Neural progenitor cell (in vitro differentiated cells): ENCODE data around the gene CHRM3. TPM values are rescaled to one million over a fixed set of nuclear protein-coding genes. Genes with fewer than 3 reads are reported as not detected.

ENCODE experiments used
- DNase-seq: peaks from one replicate; pipeline ENCODE4 v3.0.0-alpha.2; 2016; ENCODE audit warnings: low spot score
- H2AFZ ChIP-seq: fragments of 200-600 bp; sonication (generic); replicated peaks from 2 replicates; pipeline ENCODE4 v1.6.1; 2016; ENCODE audit warnings: antibody characterized with exemption
- H3F3A ChIP-seq: fragments of 200-600 bp; sonication (generic); 2 replicates; pipeline ENCODE4 v1.6.1; 2016; ENCODE audit warnings: antibody characterized with exemption, low read depth
- H3K27ac ChIP-seq: fragments of 200-600 bp; sonication (generic); 2 replicates; pipeline ENCODE4 v1.5.1; 2016; ENCODE audit warnings: mild to moderate bottlenecking
- H3K27me3 ChIP-seq: fragments of 200-600 bp; sonication (generic); 2 replicates; pipeline ENCODE4 v1.6.1; 2016; ENCODE audit warnings: mild to moderate bottlenecking, moderate library complexity
- H3K36me3 ChIP-seq: fragments of 200-600 bp; sonication (generic); 2 replicates; pipeline ENCODE4 v1.5.1; 2016
- H3K4me1 ChIP-seq: fragments of 200-600 bp; sonication (generic); 2 replicates; pipeline ENCODE4 v1.6.1; 2016; ENCODE audit warnings: mixed run types
- H3K4me2 ChIP-seq: fragments of 200-600 bp; sonication (generic); 2 replicates; pipeline ENCODE4 v1.6.1; 2016
- H3K4me3 ChIP-seq: fragments of 200-600 bp; sonication (generic); 2 replicates; pipeline ENCODE4 v1.5.1; 2016
- H3K79me2 ChIP-seq: fragments of 200-600 bp; sonication (generic); 2 replicates; pipeline ENCODE4 v1.6.1; 2016; ENCODE audit warnings: low read depth
- H3K9ac ChIP-seq: fragments of 200-600 bp; sonication (generic); 2 replicates; pipeline ENCODE4 v1.6.1; 2016
- H3K9me3 ChIP-seq: fragments of 200-600 bp; sonication (generic); 2 replicates; pipeline ENCODE4 v1.5.1; 2016; ENCODE audit warnings: low read depth
- H4K20me1 ChIP-seq: fragments of 200-600 bp; sonication (generic); 2 replicates; pipeline ENCODE4 v1.6.1; 2016; ENCODE audit warnings: low read depth
- H3K27ac Mint-ChIP-seq: 3 replicates; pipeline ENCODE4 v1.8.0; 2021; ENCODE audit warnings: mixed read lengths
- H3K27me3 Mint-ChIP-seq: 2 replicates; pipeline ENCODE4 v1.8.0; 2022; ENCODE audit warnings: low read depth, mild to moderate bottlenecking, inconsistent platforms, moderate library complexity, mixed read lengths; ENCODE audit not compliant: insufficient read depth
- H3K36me3 Mint-ChIP-seq: 3 replicates; pipeline ENCODE4 v1.8.0; 2021; ENCODE audit warnings: mixed read lengths
- H3K4me1 Mint-ChIP-seq: 3 replicates; pipeline ENCODE4 v1.8.0; 2021; ENCODE audit warnings: mixed read lengths
- H3K4me3 Mint-ChIP-seq: 3 replicates; pipeline ENCODE4 v1.8.0; 2021; ENCODE audit warnings: mild to moderate bottlenecking, moderate library complexity, mixed read lengths
- H3K9me3 Mint-ChIP-seq: 3 replicates; pipeline ENCODE4 v1.8.0; 2020; ENCODE audit warnings: mixed read lengths
- EZH2 ChIP-seq: fragments of 200-600 bp; sonication (generic); IDR thresholded peaks from 2 replicates; pipeline ENCODE4 v1.6.1; 2017; ENCODE audit warnings: antibody characterized with exemption, mild to moderate bottlenecking, moderate library complexity
- EZH2phosphoT487 ChIP-seq: fragments of 200-600 bp; sonication (generic); IDR thresholded peaks from 2 replicates; pipeline ENCODE4 v1.6.1; 2017; ENCODE audit warnings: antibody characterized with exemption
- total RNA-seq: library from RNA; depleted of rRNA; stranded (reverse); fragments of >200 nt; gene quantifications from 2 replicates; pipeline ENCODE4 v1.2.3, GENCODE V29; 2015; ENCODE audit warnings: low replicate concordance
- TF ChIP-seq, protein P1 (sequence below): fragments of 200-600 bp; sonication (generic); IDR thresholded peaks from 2 replicates; pipeline ENCODE4 v1.5.1; 2017; ENCODE audit warnings: antibody characterized with exemption, mild to moderate bottlenecking

CHRM3 gene
- total RNA-seq = 2.4 and 4.5 TPM in 2 replicates

- Histone ChIP-seq H3K27ac (no peak within 1 kb of the TSS), H3K4me2 (peak within 1 kb of the TSS; percentile 99), H3K4me3 (peak within 1 kb of the TSS; percentile 63), H2AFZ (peak within 1 kb of the TSS; percentile 91), H4K20me1 (no peaks in the 10 kb centered on the region), H3K9me3 (no peaks in the 10 kb centered on the region), H3F3A (peaks cover 11% of the 10 kb centered on the region), H3K27me3 (peaks cover 80% of the 10 kb centered on the region), H3K36me3 (no peaks in the 10 kb centered on the region), H3K9ac (no peak within 1 kb of the TSS), H3K4me1 (peaks cover 4% of the 10 kb centered on the region), H3K79me2 (no peaks in the 10 kb centered on the region)
- Mint-ChIP-seq H3K9me3 (no peaks in the 10 kb centered on the region), H3K4me3 (peak within 1 kb of the TSS; percentile 95), H3K27ac (peak within 1 kb of the TSS; percentile 3), H3K27me3 (peaks cover 21% of the 10 kb centered on the region), H3K4me1 (peaks cover 14% of the 10 kb centered on the region), H3K36me3 (no peaks in the 10 kb centered on the region)
- TF ChIP-seq EZH2phosphoT487 = no peak
- TF ChIP-seq, protein P1, sequence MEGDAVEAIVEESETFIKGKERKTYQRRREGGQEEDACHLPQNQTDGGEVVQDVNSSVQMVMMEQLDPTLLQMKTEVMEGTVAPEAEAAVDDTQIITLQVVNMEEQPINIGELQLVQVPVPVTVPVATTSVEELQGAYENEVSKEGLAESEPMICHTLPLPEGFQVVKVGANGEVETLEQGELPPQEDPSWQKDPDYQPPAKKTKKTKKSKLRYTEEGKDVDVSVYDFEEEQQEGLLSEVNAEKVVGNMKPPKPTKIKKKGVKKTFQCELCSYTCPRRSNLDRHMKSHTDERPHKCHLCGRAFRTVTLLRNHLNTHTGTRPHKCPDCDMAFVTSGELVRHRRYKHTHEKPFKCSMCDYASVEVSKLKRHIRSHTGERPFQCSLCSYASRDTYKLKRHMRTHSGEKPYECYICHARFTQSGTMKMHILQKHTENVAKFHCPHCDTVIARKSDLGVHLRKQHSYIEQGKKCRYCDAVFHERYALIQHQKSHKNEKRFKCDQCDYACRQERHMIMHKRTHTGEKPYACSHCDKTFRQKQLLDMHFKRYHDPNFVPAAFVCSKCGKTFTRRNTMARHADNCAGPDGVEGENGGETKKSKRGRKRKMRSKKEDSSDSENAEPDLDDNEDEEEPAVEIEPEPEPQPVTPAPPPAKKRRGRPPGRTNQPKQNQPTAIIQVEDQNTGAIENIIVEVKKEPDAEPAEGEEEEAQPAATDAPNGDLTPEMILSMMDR = peak; percentile 43
- peak; percentile 79 for TF ChIP-seq EZH2
- peak; percentile 85 for DNase-seq
Measured at GRCh38 chr1:239386453-239387303, at the start of gene CHRM3. TSS of gene CHRM3 (plus strand) at chr1:239386568. CDS start at chr1:239907452, 520,884 bp downstream.

- Histone ChIP-seq H3K9ac (no peak overlapping the region), H3F3A (no peaks in the 10 kb centered on the region), H3K79me2 (no peaks in the 10 kb centered on the region), H3K27me3 (no peaks in the 10 kb centered on the region), H3K4me2 (no peak overlapping the region), H3K36me3 (no peaks in the 10 kb centered on the region), H4K20me1 (no peaks in the 10 kb centered on the region), H2AFZ (no peak overlapping the region), H3K27ac (no peak overlapping the region), H3K4me3 (no peak overlapping the region), H3K9me3 (no peaks in the 10 kb centered on the region), H3K4me1 (no peaks in the 10 kb centered on the region)
- Mint-ChIP-seq H3K36me3 (no peaks in the 10 kb centered on the region), H3K9me3 (no peaks in the 10 kb centered on the region), H3K4me3 (no peak overlapping the region), H3K27me3 (no peaks in the 10 kb centered on the region), H3K4me1 (no peaks in the 10 kb centered on the region), H3K27ac (no peak overlapping the region)
- TF ChIP-seq EZH2phosphoT487 (no peak), EZH2 (no peak)
- TF ChIP-seq, protein P1 = no peak
- DNase-seq = no peak
Measured at GRCh38 chr1:239337799-239338430, 48.5 kb upstream of the CHRM3 start.

GRCh38 chr1:239347776-239348175 lies 38.6 kb upstream of the CHRM3 start:
- Histone ChIP-seq H3F3A (no peaks in the 10 kb centered on the region), H3K27me3 (no peaks in the 10 kb centered on the region), H3K4me3 (no peak overlapping the region), H3K27ac (no peak overlapping the region), H3K79me2 (no peaks in the 10 kb centered on the region), H3K4me1 (no peaks in the 10 kb centered on the region), H2AFZ (no peak overlapping the region), H3K36me3 (no peaks in the 10 kb centered on the region), H3K9me3 (no peaks in the 10 kb centered on the region), H3K9ac (no peak overlapping the region), H4K20me1 (no peaks in the 10 kb centered on the region), H3K4me2 (no peak overlapping the region)
- DNase-seq = no peak
- Mint-ChIP-seq H3K27ac (no peak overlapping the region), H3K9me3 (no peaks in the 10 kb centered on the region), H3K4me1 (no peaks in the 10 kb centered on the region), H3K4me3 (no peak overlapping the region), H3K36me3 (no peaks in the 10 kb centered on the region), H3K27me3 (peaks cover 2% of the 10 kb centered on the region)
- TF ChIP-seq EZH2 = no peak
- no peak for TF ChIP-seq EZH2phosphoT487
- TF ChIP-seq, protein P1 = no peak
